Astrocyte (in vitro differentiated cells and primary cell): ENCODE data around the gene OSTN. TPM values are rescaled to one million over a fixed set of nuclear protein-coding genes. Genes with fewer than 3 reads are reported as not detected.

Experiments used
- DNase-seq: peaks from one replicate; pipeline ENCODE4 v3.0.0-alpha.2; 2010; ENCODE audit warnings: low read depth
- FAIRE-seq: peaks from 2 replicates; lab custom pipeline; 2011; peaks lifted over from hg19 to GRCh38; lab: Jason Lieb, UNC
- H2AFZ ChIP-seq: 2 replicates; pipeline ENCODE4 v1.6.0; 2012; ENCODE audit warnings: low read depth, low read length, inconsistent platforms
- H3K27ac ChIP-seq: 2 replicates; pipeline ENCODE4 v1.5.1; 2011; ENCODE audit warnings: low read depth, low read length, inconsistent platforms
- H3K27me3 ChIP-seq: 2 replicates; pipeline ENCODE4 v1.6.0; 2011; ENCODE audit warnings: low read length, inconsistent platforms; ENCODE audit not compliant: insufficient read depth
- H3K36me3 ChIP-seq: 2 replicates; pipeline ENCODE4 v1.5.1; 2011; ENCODE audit warnings: low read length, inconsistent platforms; ENCODE audit not compliant: insufficient read depth
- H3K4me1 ChIP-seq: 2 replicates; pipeline ENCODE4 v1.5.1; 2011; ENCODE audit warnings: low read length, inconsistent platforms; ENCODE audit not compliant: insufficient read depth
- H3K4me2 ChIP-seq: 2 replicates; pipeline ENCODE4 v1.6.0; 2012; ENCODE audit warnings: low read length, inconsistent platforms
- H3K4me3 ChIP-seq: 2 replicates; pipeline ENCODE4 v1.5.1; 2011; ENCODE audit warnings: low read depth, mild to moderate bottlenecking, low read length, inconsistent platforms; ENCODE audit not compliant: insufficient read depth
- H3K79me2 ChIP-seq: 2 replicates; pipeline ENCODE4 v1.6.0; 2012; ENCODE audit warnings: mild to moderate bottlenecking, low read length, inconsistent platforms; ENCODE audit not compliant: insufficient read depth
- H3K9ac ChIP-seq: 2 replicates; pipeline ENCODE4 v1.6.0; 2012; ENCODE audit warnings: mild to moderate bottlenecking, low read length, inconsistent platforms
- H3K9me3 ChIP-seq: 2 replicates; pipeline ENCODE4 v1.5.1; 2012; ENCODE audit warnings: low read depth, mild to moderate bottlenecking, low read length, inconsistent platforms; ENCODE audit not compliant: insufficient read depth
- H4K20me1 ChIP-seq: 2 replicates; pipeline ENCODE4 v1.6.0; 2012; ENCODE audit warnings: low read length, inconsistent platforms; ENCODE audit not compliant: insufficient read depth
- H3K27ac Mint-ChIP-seq: one replicate; pipeline ENCODE4 v1.8.0; 2021; ENCODE audit warnings: mild to moderate bottlenecking, mixed read lengths; ENCODE audit not compliant: unreplicated experiment
- H3K27me3 Mint-ChIP-seq: one replicate; pipeline ENCODE4 v1.8.0; 2021; ENCODE audit warnings: low read depth, mixed read lengths; ENCODE audit not compliant: unreplicated experiment
- H3K36me3 Mint-ChIP-seq: one replicate; pipeline ENCODE4 v1.8.0; 2021; ENCODE audit warnings: low read depth, mixed read lengths; ENCODE audit not compliant: unreplicated experiment
- H3K4me1 Mint-ChIP-seq: one replicate; pipeline ENCODE4 v1.8.0; 2021; ENCODE audit warnings: low read depth, mixed read lengths; ENCODE audit not compliant: unreplicated experiment
- H3K4me3 Mint-ChIP-seq: one replicate; pipeline ENCODE4 v1.8.0; 2021; ENCODE audit warnings: mild to moderate bottlenecking, moderate library complexity, mixed read lengths; ENCODE audit not compliant: unreplicated experiment
- H3K9me3 Mint-ChIP-seq: one replicate; pipeline ENCODE4 v1.8.0; 2021; ENCODE audit warnings: mild to moderate bottlenecking, mixed read lengths; ENCODE audit not compliant: unreplicated experiment
- CTCF ChIP-seq: IDR thresholded peaks from 2 replicates; pipeline ENCODE4 v1.5.1; 2011; ENCODE audit warnings: low read depth, mild to moderate bottlenecking, inconsistent platforms, low read length, moderate library complexity; ENCODE audit not compliant: insufficient read depth
- EZH2 ChIP-seq: IDR thresholded peaks from 2 replicates; pipeline ENCODE4 v1.6.1; 2012; ENCODE audit warnings: mild to moderate bottlenecking, low read length, inconsistent platforms; ENCODE audit not compliant: insufficient read depth
- total RNA-seq: library from RNA; stranded (reverse); gene quantifications from 2 replicates; pipeline ENCODE4 v1.2.1, GENCODE V29; 2021

OSTN gene
- total RNA-seq, 1 donor from 2014 or later: not detected

- no peak for FAIRE-seq
- Mint-ChIP-seq H3K4me1 (peaks cover 17% of the 10 kb centered on the region), H3K4me3 (no peak overlapping the region), H3K27ac (no peak overlapping the region), H3K36me3 (no peaks in the 10 kb centered on the region), H3K27me3 (no peaks in the 10 kb centered on the region), H3K9me3 (no peaks in the 10 kb centered on the region)
- H3K27me3 ChIP-seq: no peaks in the 10 kb centered on the region
- no peak for DNase-seq
- no peak for TF ChIP-seq CTCF
- no peak for TF ChIP-seq EZH2
- H3K4me3 ChIP-seq: no peak overlapping the region
- no peaks in the 10 kb centered on the region for H3K79me2 ChIP-seq
- peaks cover 28% of the 10 kb centered on the region for H3K4me1 ChIP-seq
- no peaks in the 10 kb centered on the region for H4K20me1 ChIP-seq
- no peak overlapping the region for H3K9ac ChIP-seq
- no peak overlapping the region for H2AFZ ChIP-seq
- H3K4me2 ChIP-seq: no peak overlapping the region
- no peaks in the 10 kb centered on the region for H3K9me3 ChIP-seq
- H3K27ac ChIP-seq: peak overlapping the region; percentile 22
- H3K36me3 ChIP-seq: no peaks in the 10 kb centered on the region
These were observed 38.2 kb downstream of the OSTN start for GRCh38 chr3:191237047-191237882.

GRCh38 chr3:191238321-191238817, 39.3 kb downstream of the OSTN start:
- H3K27ac Mint-ChIP-seq: no peak overlapping the region
- peaks cover 17% of the 10 kb centered on the region for H3K4me1 Mint-ChIP-seq
- H3K4me1 ChIP-seq: peaks cover 28% of the 10 kb centered on the region
- no peaks in the 10 kb centered on the region for H3K27me3 ChIP-seq
- no peaks in the 10 kb centered on the region for H3K9me3 Mint-ChIP-seq
- peak overlapping the region; percentile 61 for H3K4me2 ChIP-seq
- peak overlapping the region; percentile 6 for H3K4me3 ChIP-seq
- H3K36me3 Mint-ChIP-seq: no peaks in the 10 kb centered on the region
- no peaks in the 10 kb centered on the region for H3K36me3 ChIP-seq
- H3K4me3 Mint-ChIP-seq: no peak overlapping the region
- FAIRE-seq (peak; percentile 75), DNase-seq (peak; percentile 57)
- H3K27ac ChIP-seq: peak overlapping the region; percentile 21
- H3K9me3 ChIP-seq: no peaks in the 10 kb centered on the region
- peak overlapping the region; percentile 56 for H2AFZ ChIP-seq
- no peak overlapping the region for H3K9ac ChIP-seq
- TF ChIP-seq EZH2 (no peak), CTCF (no peak)
- H4K20me1 ChIP-seq: no peaks in the 10 kb centered on the region
- H3K79me2 ChIP-seq: no peaks in the 10 kb centered on the region
- no peaks in the 10 kb centered on the region for H3K27me3 Mint-ChIP-seq
